Measurements from ENCODE around the gene METTL24. TPM values are rescaled to one million over a fixed set of nuclear protein-coding genes. Genes with fewer than 3 reads are reported as not detected.

Gene METTL24
- total RNA-seq, 6 experiments from 2014 or later, result not detected

DNA sequence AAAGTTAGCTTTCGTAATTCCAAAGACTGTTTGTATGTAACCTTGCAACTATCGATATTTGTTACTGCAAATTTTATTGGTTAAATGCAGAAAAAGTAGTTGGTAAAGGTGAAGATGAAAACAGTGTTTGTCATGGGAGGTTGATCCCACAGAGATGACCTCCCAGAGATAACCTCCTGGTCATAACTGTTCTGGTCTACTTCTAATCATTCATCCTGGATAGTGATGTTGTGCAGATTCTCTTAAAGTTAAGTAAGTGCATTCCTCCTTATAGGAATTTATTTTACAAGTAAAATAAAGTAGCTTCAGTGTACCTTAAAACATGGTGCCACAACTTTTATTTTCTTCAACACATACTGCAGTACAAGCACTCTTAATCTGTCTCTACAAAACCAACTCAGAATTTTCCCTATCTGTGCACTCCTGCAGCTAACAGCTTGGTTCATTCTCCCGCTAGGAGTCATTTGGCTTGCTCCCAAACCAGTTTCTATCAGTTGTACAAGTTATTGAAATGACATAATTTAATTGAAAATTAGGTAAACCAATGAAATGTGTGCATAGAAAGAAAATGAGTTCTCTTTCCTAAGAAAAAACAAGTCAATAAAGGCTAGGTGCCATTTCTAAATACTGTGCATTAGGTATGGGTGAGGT is 19.2 kb downstream of the METTL24 start:
- Mint-ChIP-seq H3K9me3 (no peaks in the 10 kb centered on the region), H3K4me3 (no peak overlapping the region), H3K36me3 (ENCODE audit: low read depth) (no peaks in the 10 kb centered on the region), H3K27ac (no peak overlapping the region), H3K4me1 (ENCODE audit: low read depth) (no peaks in the 10 kb centered on the region; the same call in 1 of the 2 replicates), H3K27me3 (ENCODE audit: insufficient read depth) (peaks cover 15% of the 10 kb centered on the region)
- TF ChIP-seq, protein P1, sequence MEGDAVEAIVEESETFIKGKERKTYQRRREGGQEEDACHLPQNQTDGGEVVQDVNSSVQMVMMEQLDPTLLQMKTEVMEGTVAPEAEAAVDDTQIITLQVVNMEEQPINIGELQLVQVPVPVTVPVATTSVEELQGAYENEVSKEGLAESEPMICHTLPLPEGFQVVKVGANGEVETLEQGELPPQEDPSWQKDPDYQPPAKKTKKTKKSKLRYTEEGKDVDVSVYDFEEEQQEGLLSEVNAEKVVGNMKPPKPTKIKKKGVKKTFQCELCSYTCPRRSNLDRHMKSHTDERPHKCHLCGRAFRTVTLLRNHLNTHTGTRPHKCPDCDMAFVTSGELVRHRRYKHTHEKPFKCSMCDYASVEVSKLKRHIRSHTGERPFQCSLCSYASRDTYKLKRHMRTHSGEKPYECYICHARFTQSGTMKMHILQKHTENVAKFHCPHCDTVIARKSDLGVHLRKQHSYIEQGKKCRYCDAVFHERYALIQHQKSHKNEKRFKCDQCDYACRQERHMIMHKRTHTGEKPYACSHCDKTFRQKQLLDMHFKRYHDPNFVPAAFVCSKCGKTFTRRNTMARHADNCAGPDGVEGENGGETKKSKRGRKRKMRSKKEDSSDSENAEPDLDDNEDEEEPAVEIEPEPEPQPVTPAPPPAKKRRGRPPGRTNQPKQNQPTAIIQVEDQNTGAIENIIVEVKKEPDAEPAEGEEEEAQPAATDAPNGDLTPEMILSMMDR (IDR thresholded peaks at IDR 0.05), result no peak
- DNase-seq, result no peak

DNA sequence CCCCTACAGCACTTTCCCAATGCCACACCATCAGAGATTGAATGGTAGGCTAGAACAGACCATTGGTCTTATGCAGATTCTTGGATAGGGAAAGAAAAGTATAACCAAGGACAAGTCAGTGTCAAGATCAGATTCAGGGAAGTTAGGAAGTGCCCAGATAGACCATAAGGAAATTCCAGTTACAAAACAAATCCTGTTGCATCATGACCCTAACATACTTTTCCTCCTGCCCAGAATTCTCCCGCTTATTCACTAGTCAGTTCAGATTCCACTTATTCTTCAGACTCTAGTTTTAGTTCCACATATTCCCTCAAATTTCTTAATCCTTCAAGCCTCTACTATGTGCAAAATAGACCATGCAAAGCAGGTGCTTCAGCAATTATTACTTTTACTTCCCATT is 20.7 kb downstream of the METTL24 start:
- DNase-seq, result no peak
- Mint-ChIP-seq H3K4me3 (no peak overlapping the region), H3K4me1 (ENCODE audit: low read depth) (no peaks in the 10 kb centered on the region; the same call in 1 of the 2 replicates), H3K27me3 (ENCODE audit: insufficient read depth) (peaks cover 14% of the 10 kb centered on the region), H3K27ac (no peak overlapping the region), H3K36me3 (ENCODE audit: low read depth) (no peaks in the 10 kb centered on the region), H3K9me3 (no peaks in the 10 kb centered on the region)
- TF ChIP-seq, protein P1 (IDR thresholded peaks at IDR 0.05), result no peak

DNA sequence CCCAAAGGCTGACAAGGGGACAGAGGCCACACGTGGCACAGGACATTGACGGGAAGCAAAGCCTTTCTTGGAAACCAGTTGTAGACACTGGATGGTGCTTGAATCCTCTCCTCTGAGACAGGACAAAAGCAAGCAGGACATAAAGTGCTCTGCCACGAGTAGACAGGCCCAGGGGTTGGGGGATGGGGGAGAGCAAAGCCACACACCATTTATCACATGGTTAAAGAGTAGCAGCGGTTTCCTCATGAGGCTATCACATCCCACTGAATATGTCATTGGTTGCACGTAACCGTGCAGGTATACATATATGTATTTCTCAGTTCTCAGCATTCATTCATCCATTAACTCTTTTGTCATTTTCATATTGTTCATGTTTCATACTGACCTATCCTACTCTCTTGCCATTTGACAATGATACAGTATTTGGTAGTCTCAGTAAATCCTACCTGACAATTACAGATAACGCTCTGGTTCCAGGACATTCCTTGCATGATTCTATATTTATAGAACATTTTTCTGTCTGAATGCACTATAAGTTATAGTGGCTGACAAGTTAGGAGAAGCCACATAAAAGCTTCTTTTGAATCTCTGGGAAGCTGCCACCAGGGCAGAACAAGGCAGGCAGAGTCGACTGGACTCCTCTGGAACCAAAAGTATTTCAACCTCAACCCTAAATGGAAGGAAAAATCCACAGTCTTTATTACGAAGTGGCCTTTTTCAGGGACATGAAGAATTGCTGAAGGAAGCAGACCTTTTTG is 23.5 kb downstream of the METTL24 start:
- no peak for DNase-seq
- Mint-ChIP-seq H3K9me3 (no peaks in the 10 kb centered on the region), H3K36me3 (ENCODE audit: low read depth) (no peaks in the 10 kb centered on the region), H3K4me3 (no peak overlapping the region), H3K27me3 (ENCODE audit: insufficient read depth) (peaks cover 5% of the 10 kb centered on the region), H3K4me1 (ENCODE audit: low read depth) (peaks cover 21% of the 10 kb centered on the region), H3K27ac (no peak overlapping the region)
- TF ChIP-seq, protein P1 (IDR thresholded peaks at IDR 0.05), result no peak

DNA sequence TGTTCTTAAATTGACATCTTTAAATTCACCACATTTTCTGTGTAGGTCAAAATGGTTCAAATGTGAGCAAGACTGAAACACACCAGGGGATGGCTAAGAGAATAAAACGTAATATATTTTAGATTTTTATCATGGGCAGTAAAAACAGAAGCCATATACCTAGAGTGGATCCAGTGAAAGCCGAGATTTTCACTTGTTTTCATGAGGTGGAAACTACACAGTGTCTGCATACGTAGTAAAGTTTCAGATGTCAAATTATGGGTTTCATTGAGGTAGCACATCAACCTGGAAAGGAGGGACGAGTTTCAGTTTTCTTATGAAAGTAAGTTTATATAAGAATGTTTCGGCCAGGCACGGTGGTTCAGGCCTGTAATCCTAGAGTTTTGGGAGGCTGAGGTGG is 25.9 kb downstream of the METTL24 start:
- peaks cover 44% of the 10 kb centered on the region for H3K4me1 Mint-ChIP-seq (ENCODE audit: low read depth)
- no peaks in the 10 kb centered on the region for H3K36me3 Mint-ChIP-seq (ENCODE audit: low read depth)
- TF ChIP-seq, protein P1 (IDR thresholded peaks at IDR 0.05), result no peak
- H3K27me3 Mint-ChIP-seq (ENCODE audit: insufficient read depth), result peaks cover 10% of the 10 kb centered on the region
- H3K4me3 Mint-ChIP-seq, result no peak overlapping the region
- no peak overlapping the region for H3K27ac Mint-ChIP-seq
- no peaks in the 10 kb centered on the region for H3K9me3 Mint-ChIP-seq
- no peak for DNase-seq

DNA sequence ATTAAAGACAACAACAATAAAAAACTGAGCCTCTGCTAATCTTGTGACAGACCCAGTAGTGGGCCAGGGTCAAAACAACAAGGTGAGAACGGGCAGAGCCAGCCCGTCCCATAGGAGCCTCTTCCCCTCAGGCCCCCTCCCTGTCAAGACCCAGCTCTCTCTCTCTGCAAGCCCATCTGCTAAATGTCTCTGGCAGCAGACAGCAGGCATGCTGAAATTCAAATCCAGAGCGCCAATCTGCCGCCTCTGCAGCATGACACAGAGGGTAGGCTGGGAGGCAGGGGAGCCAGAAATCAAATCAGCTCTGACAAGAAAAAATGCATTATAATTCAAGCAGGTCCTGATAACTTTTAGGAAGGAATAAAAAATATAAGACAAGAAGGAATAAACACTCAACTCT is 26.3 kb downstream of the METTL24 start:
- DNase-seq, result no peak
- peaks cover 44% of the 10 kb centered on the region for H3K4me1 Mint-ChIP-seq (ENCODE audit: low read depth)
- TF ChIP-seq, protein P1 (IDR thresholded peaks at IDR 0.05), result no peak
- H3K9me3 Mint-ChIP-seq, result no peaks in the 10 kb centered on the region
- H3K36me3 Mint-ChIP-seq (ENCODE audit: low read depth), result no peaks in the 10 kb centered on the region
- peaks cover 10% of the 10 kb centered on the region for H3K27me3 Mint-ChIP-seq (ENCODE audit: insufficient read depth)
- H3K27ac Mint-ChIP-seq, result no peak overlapping the region
- H3K4me3 Mint-ChIP-seq, result no peak overlapping the region

Data from HFFc6 (cell line).